Measurements from ENCODE around the gene FAM131A. TPM values are rescaled to one million over a fixed set of nuclear protein-coding genes. Genes with fewer than 3 reads are reported as not detected.

Gene FAM131A
- total RNA-seq, 1 experiment from 2014 or later = 14.4 TPM

- no peaks in the 10 kb centered on the region for H3K9me3 Mint-ChIP-seq
- peaks cover 23 to 30% of the 10 kb centered on the region in 2 experiments for H3K4me1 Mint-ChIP-seq
- H3K4me2 ChIP-seq (ENCODE audit: insufficient read depth, insufficient read length, low read length) = no peak overlapping the region
- peaks cover 3% of the 10 kb centered on the region; the same call in 1 of the 2 replicates for H3K4me1 ChIP-seq (ENCODE audit: insufficient read depth, low read length)
- H3T11ph ChIP-seq (ENCODE audit: low read length) = no peak overlapping the region
- H2AFZ ChIP-seq (ENCODE audit: low read length) = no peak overlapping the region
- no peaks in the 10 kb centered on the region for H4K20me1 ChIP-seq (ENCODE audit: control insufficient read depth, insufficient read depth, insufficient read length)
- no peaks in the 10 kb centered on the region for H3K23me2 ChIP-seq (ENCODE audit: insufficient read length, low read depth, low read length, poor library complexity, severe bottlenecking)
- no peaks in the 10 kb centered on the region for H3K27me3 ChIP-seq (ENCODE audit: insufficient read depth, low read length)
- H2BK20ac ChIP-seq (ENCODE audit: low read depth, low read length, poor library complexity, severe bottlenecking) = no peak overlapping the region
- H3K18ac ChIP-seq (ENCODE audit: insufficient read length, low read depth, low read length) = no peak overlapping the region
- no peaks in the 10 kb centered on the region for H3K9me3 ChIP-seq (ENCODE audit: control insufficient read depth, low read depth, low read length)
- TF ChIP-seq CTCF (conservative IDR thresholded peaks at IDR 0.05) = no peak
- no peak overlapping the region for H2BK15ac ChIP-seq (ENCODE audit: low read depth, low read length)
- no peak overlapping the region for H3K4me3 Mint-ChIP-seq
- H3K79me1 ChIP-seq (ENCODE audit: insufficient read depth, low read depth, low read length, poor library complexity, severe bottlenecking) = no peaks in the 10 kb centered on the region
- H2BK12ac ChIP-seq (ENCODE audit: insufficient read length, low read depth, low read length) = no peak overlapping the region
- peaks cover 39% of the 10 kb centered on the region for H3K27me3 Mint-ChIP-seq (ENCODE audit: low read depth)
- H3K79me2 ChIP-seq (ENCODE audit: insufficient read depth, low read length) = no peaks in the 10 kb centered on the region
- no CpG with 5 or more reads among the region's 8 CpGs for WGBS (ENCODE audit: extremely low coverage, insufficient read length, low lambda C conversion rate)
- H2BK120ac ChIP-seq (ENCODE audit: low read depth, low read length, poor library complexity, severe bottlenecking) = no peak overlapping the region
- peaks cover 14 to 30% (median 28%) of the 10 kb centered on the region in 3 experiments for H3K36me3 Mint-ChIP-seq (ENCODE audit: insufficient read depth in 1 of 3, low read depth in 3 of 3)
- no peak overlapping the region for H2AK5ac ChIP-seq (ENCODE audit: insufficient read length, low read length)
- H3K27ac ChIP-seq (ENCODE audit: insufficient read length, low read depth, low read length) = no peak overlapping the region
- no peak overlapping the region for H3K9ac ChIP-seq (ENCODE audit: extremely low read depth, insufficient read length, low read length)
- no peak overlapping the region for H4K91ac ChIP-seq (ENCODE audit: insufficient read length, low read depth, low read length)
- no peak overlapping the region for H4K8ac ChIP-seq (replicated peaks; ENCODE audit: insufficient read length, low read depth, low read length)
- no peak overlapping the region for H3K4ac ChIP-seq (ENCODE audit: low read depth, low read length)
- no peak overlapping the region for H3K14ac ChIP-seq (ENCODE audit: insufficient read depth, low read length)
- no peak for DNase-seq
- no peak overlapping the region for H3K23ac ChIP-seq (ENCODE audit: insufficient read length, low read depth, low read length)
- no peak overlapping the region for H2BK5ac ChIP-seq (ENCODE audit: insufficient read length, low read length)
- no peak overlapping the region for H3K27ac Mint-ChIP-seq
- H4K5ac ChIP-seq (ENCODE audit: insufficient read length, low read depth, low read length) = no peak overlapping the region
- H3K56ac ChIP-seq (ENCODE audit: insufficient read length, low read depth, low read length) = no peak overlapping the region
These were observed 35.0 kb downstream of the FAM131A start for GRCh38 chr3:184372296-184372821.

Measured in H9 (cell line).